Activated naive CD4-positive, alpha-beta T cell treated with anti-CD3 and anti-CD28 coated beads, Interleukin-2, amount 50 U/mL, for 72 hours (primary cell): Measurements from ENCODE around the gene KNCN. TPM values are rescaled to one million over a fixed set of nuclear protein-coding genes. Genes with fewer than 3 reads are reported as not detected.

Source experiments
- ATAC-seq, 2 donors: fragments of 150-1000 bp; cut with Tn5 transposase; 2 replicates each; pipeline ENCODE4 v1.10.0; 2021; ENCODE audit warnings: mild to moderate bottlenecking in 2 of 2, moderate library complexity in 2 of 2
- DNase-seq, 2 donors: peaks; one replicate each; pipeline ENCODE4 v3.0.0; 2021 to 2022; ENCODE audit warnings: low spot score in 2 of 2
- H3K27ac Mint-ChIP-seq, 2 donors: one replicate each; pipeline ENCODE4 v1.8.0; 2022; ENCODE audit warnings: mild to moderate bottlenecking in 2 of 2, mixed read lengths in 2 of 2
- H3K36me3 Mint-ChIP-seq, 2 donors: one replicate each; pipeline ENCODE4 v1.8.0; 2022; ENCODE audit warnings: mixed read lengths in 2 of 2
- H3K9me3 Mint-ChIP-seq, 2 donors: one replicate each; pipeline ENCODE4 v1.8.0; 2022; ENCODE audit warnings: mixed read lengths in 2 of 2
- total RNA-seq, 2 donors: library from RNA; stranded (reverse); gene quantifications; one replicate each; pipeline ENCODE4 v1.2.3, GENCODE V29; 2022

KNCN gene
- total RNA-seq, 2 donors from 2014 or later, result not detected

- Mint-ChIP-seq H3K9me3 (no peaks in the 10 kb centered on the region), H3K27ac (no peak overlapping the region), H3K36me3 (no peaks in the 10 kb centered on the region)
- DNase-seq (no peak), ATAC-seq (no peak)
These were observed 48.0 kb downstream of the KNCN start for GRCh38 chr1:46503421-46503820.

GRCh38 chr1:46501528-46501927 is 49.9 kb downstream of the KNCN start:
- DNase-seq, result no peak
- Mint-ChIP-seq H3K36me3 (no peaks in the 10 kb centered on the region), H3K27ac (no peak overlapping the region), H3K9me3 (no peaks in the 10 kb centered on the region)
- ATAC-seq, result no peak

- DNase-seq, result no peak
- Mint-ChIP-seq H3K9me3 (no peaks in the 10 kb centered on the region), H3K27ac (no peak overlapping the region), H3K36me3 (no peaks in the 10 kb centered on the region)
- no peak for ATAC-seq
These were observed 53.8 kb downstream of the KNCN start for GRCh38 chr1:46497665-46498064.

GRCh38 chr1:46497020-46497419 is 54.4 kb downstream of the KNCN start:
- H3K9me3 Mint-ChIP-seq, result no peaks in the 10 kb centered on the region

GRCh38 chr1:46496505-46496904 is 54.9 kb downstream of the KNCN start:
- DNase-seq (no peak), ATAC-seq (no peak)
- no peaks in the 10 kb centered on the region for H3K9me3 Mint-ChIP-seq

More at GRCh38 chr1:46497020-46497419, 54.4 kb downstream of the KNCN start:
- no peaks in the 10 kb centered on the region for H3K36me3 Mint-ChIP-seq
- ATAC-seq (no peak), DNase-seq (no peak)
- H3K27ac Mint-ChIP-seq, result no peak overlapping the region

GRCh38 chr1:46495778-46496177 is 55.7 kb downstream of the KNCN start:
- no peak for ATAC-seq
- H3K36me3 Mint-ChIP-seq, result no peaks in the 10 kb centered on the region
- no peaks in the 10 kb centered on the region for H3K9me3 Mint-ChIP-seq
- H3K27ac Mint-ChIP-seq, result no peak overlapping the region
- DNase-seq, result no peak

More at GRCh38 chr1:46496505-46496904, 54.9 kb downstream of the KNCN start:
- H3K27ac Mint-ChIP-seq, result no peak overlapping the region
- no peaks in the 10 kb centered on the region for H3K36me3 Mint-ChIP-seq

Other genes starting within 250 kb of the KNCN start
- 10 to 100 TPM; 29.2 to 38.2 TPM for gene LRRC41, start 248.0 kb downstream of the KNCN start, total RNA-seq
- 100 to 1,000 TPM; 341 to 376 TPM for gene UQCRH, start 247.9 kb downstream of the KNCN start, total RNA-seq
- gene NSUN4, start 210.8 kb downstream of the KNCN start, total RNA-seq, result 10 to 100 TPM; 28.2 to 30.2 TPM
- 1 to 10 TPM; 5.5 to 5.7 TPM for gene FAAH, start 157.3 kb downstream of the KNCN start, total RNA-seq
- gene DMBX1, start 61.8 kb downstream of the KNCN start, total RNA-seq, result under 1 TPM; 0.09 to 0.54 TPM
- 10 to 100 TPM; 37.3 to 48.7 TPM for gene MKNK1, start 52.6 kb upstream of the KNCN start, total RNA-seq
- gene MOB3C, start 65.2 kb upstream of the KNCN start, total RNA-seq, result 10 to 100 TPM; 11.1 to 12.8 TPM
- gene ATPAF1, start 116.7 kb upstream of the KNCN start, total RNA-seq, result 10 to 100 TPM; 36.2 to 50.2 TPM
- under 1 TPM in 1 of 2 donors, not detected in 1; 0.55 TPM for gene TEX38, start 120.2 kb upstream of the KNCN start, total RNA-seq
- gene EFCAB14, start 167.5 kb upstream of the KNCN start, total RNA-seq, result 10 to 100 TPM; 41.4 to 45.1 TPM
- not detected for gene CYP4B1, start 247.4 kb upstream of the KNCN start, total RNA-seq